Measurements from ENCODE around the gene PELI3.

PELI3 gene

GRCh38 chr11:66510271-66510989 lies 43.7 kb downstream of the PELI3 start, which contains the start of gene BBS1:
Gene BBS1, plus strand, starts transcription at chr11:66510635. Its CDS starts 25 bp downstream, at chr11:66510660.
- DNase-seq = peak; percentile 82

- DNase-seq = peak; percentile 34
Observed at GRCh38 chr11:66510990-66511339, 44.3 kb downstream of the PELI3 start.

GRCh38 chr11:66523611-66524010 lies 56.9 kb downstream of the PELI3 start:
- DNase-seq = no peak

GRCh38 chr11:66524304-66525040 lies 57.8 kb downstream of the PELI3 start:
- DNase-seq = no peak
